ENCODE data around the gene CD300H. TPM values are rescaled to one million over a fixed set of nuclear protein-coding genes. Genes with fewer than 3 reads are reported as not detected.

Gene CD300H
- not detected for total RNA-seq
- polyA plus RNA-seq = not detected

- CTCF ChIA-PET (ENCODE audit: partially characterized antibody) = no interaction called here
- peaks cover 7% of the 10 kb centered on the region for H3K27me3 ChIP-seq (ENCODE audit: insufficient read depth, low read length)
- no peak within 1 kb of the TSS for H3K4me3 ChIP-seq (ENCODE audit: low read length in 2 of 2)
- no peak within 1 kb of the TSS for H3K27ac ChIP-seq (ENCODE audit: low read depth, low read length)
- Mint-ChIP-seq H3K36me3 (no peaks in the 10 kb centered on the region), H3K4me1 (peaks cover 0 to 3% (median 1%) of the 10 kb centered on the region in 4 donors), H3K27me3 (peaks cover 29 to 38% of the 10 kb centered on the region in 2 donors), H3K4me3 (no peak within 1 kb of the TSS), H3K9me3 (no peaks in the 10 kb centered on the region), H3K27ac (peak within 1 kb of the TSS in 1 of 7 donors; percentile 54)
- POLR2A ChIA-PET (ENCODE audit: partially characterized antibody) = no interaction called here
- no peak for DNase-seq
- no peaks in the 10 kb centered on the region for H3K4me1 ChIP-seq (ENCODE audit: insufficient read depth, low read length)
- H3K9me3 ChIP-seq (ENCODE audit: control insufficient read depth in 1 of 2, low read length in 2 of 2) = no peaks in the 10 kb centered on the region
- H3K36me3 ChIP-seq (ENCODE audit: insufficient read depth, low read length) = no peaks in the 10 kb centered on the region
- intact Hi-C loops (cut with micrococcal nuclease) = no loop called here
Observed at GRCh38 chr17:74567397-74567796, at the start of gene CD300H. Gene CD300H (minus strand): TSS chr17:74567509.

DNA sequence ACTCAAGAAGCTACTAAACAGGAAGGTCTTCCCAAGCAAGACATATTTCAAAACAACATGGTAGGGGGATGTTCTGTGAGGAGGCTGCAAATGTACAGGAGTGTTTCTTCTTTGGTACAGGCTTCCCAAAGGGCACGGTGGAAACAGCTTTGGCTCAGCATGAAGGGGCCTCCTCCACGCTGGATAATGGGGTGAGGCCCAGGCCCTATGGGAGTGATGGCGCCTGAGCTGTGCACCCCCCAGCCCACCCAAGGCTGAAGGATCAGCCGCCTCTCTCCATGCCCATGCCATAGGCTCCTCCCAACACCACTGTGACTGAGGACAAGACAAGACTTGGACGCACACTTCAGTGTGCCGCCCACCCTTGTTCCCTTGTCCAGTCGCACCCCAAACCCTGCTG, 49.4 kb upstream of the CD300H start:
- no peak for DNase-seq
- H3K4me1 ChIP-seq (ENCODE audit: insufficient read depth, low read length) = peaks cover 5% of the 10 kb centered on the region
- Mint-ChIP-seq H3K4me1 (peaks cover 0 to 4% (median 2%) of the 10 kb centered on the region in 4 donors), H3K36me3 (no peaks in the 10 kb centered on the region), H3K4me3 (no peak overlapping the region), H3K27me3 (peaks cover 20 to 36% of the 10 kb centered on the region in 2 donors), H3K27ac (peak overlapping the region in 1 of 7 donors; percentile 58), H3K9me3 (peaks cover 0 to 2% (median 0%) of the 10 kb centered on the region in 8 donors)
- H3K36me3 ChIP-seq (ENCODE audit: insufficient read depth, low read length) = no peaks in the 10 kb centered on the region
- H3K27me3 ChIP-seq (ENCODE audit: insufficient read depth, low read length) = no peaks in the 10 kb centered on the region
- intact Hi-C loops (cut with micrococcal nuclease) = no loop called here
- H3K4me3 ChIP-seq (ENCODE audit: low read length in 2 of 2) = no peak overlapping the region
- no peak overlapping the region for H3K27ac ChIP-seq (ENCODE audit: low read depth, low read length)
- no peaks in the 10 kb centered on the region for H3K9me3 ChIP-seq (ENCODE audit: control insufficient read depth in 1 of 2, low read length in 2 of 2)
- ChIA-PET POLR2A (ENCODE audit: partially characterized antibody) (no interaction called here), CTCF (ENCODE audit: partially characterized antibody) (no interaction called here)

DNA sequence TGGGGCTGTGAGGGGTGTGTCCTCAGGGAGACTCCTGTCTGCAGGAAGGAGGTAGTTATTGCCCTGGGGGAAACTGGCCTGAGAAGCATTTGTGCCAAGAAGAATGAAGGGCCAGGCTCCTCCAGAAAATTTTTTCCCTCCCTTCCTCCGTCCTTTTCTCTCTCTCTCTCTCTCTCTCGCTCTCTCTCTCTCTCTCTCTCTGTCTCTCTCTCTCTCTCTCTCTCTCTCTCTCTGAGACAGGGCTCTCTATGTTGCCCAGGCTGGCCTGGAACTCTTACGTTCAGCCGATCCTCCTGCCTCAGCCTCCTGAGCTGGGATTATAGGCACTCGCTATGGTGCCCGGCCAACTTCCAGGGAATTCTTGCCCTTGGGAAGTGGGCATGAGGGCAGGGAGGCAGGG, 44.7 kb upstream of the CD300H start:
- Mint-ChIP-seq H3K36me3 (no peaks in the 10 kb centered on the region), H3K27me3 (peaks cover 23 to 25% of the 10 kb centered on the region in 2 donors), H3K4me3 (no peak overlapping the region), H3K9me3 (peaks cover 0 to 4% (median 0%) of the 10 kb centered on the region in 8 donors), H3K4me1 (peaks cover 0 to 4% (median 1%) of the 10 kb centered on the region in 4 donors), H3K27ac (no peak overlapping the region)
- Histone ChIP-seq H3K4me3 (ENCODE audit: low read length in 2 of 2) (no peak overlapping the region), H3K27ac (ENCODE audit: low read depth, low read length) (no peak overlapping the region), H3K27me3 (ENCODE audit: insufficient read depth, low read length) (no peaks in the 10 kb centered on the region), H3K9me3 (ENCODE audit: control insufficient read depth in 1 of 2, low read length in 2 of 2) (no peaks in the 10 kb centered on the region), H3K36me3 (ENCODE audit: insufficient read depth, low read length) (no peaks in the 10 kb centered on the region), H3K4me1 (ENCODE audit: insufficient read depth, low read length) (peaks cover 5% of the 10 kb centered on the region)
- ChIA-PET POLR2A (ENCODE audit: partially characterized antibody) (interaction anchor here (0.7 kb wide), 1 partner anchor 83 kb away, joined by 3 read pairs; no protein-coding TSS in a partner anchor), CTCF (ENCODE audit: partially characterized antibody) (no interaction called here)
- intact Hi-C loops (cut with micrococcal nuclease) = no loop called here
- no peak for DNase-seq

DNA sequence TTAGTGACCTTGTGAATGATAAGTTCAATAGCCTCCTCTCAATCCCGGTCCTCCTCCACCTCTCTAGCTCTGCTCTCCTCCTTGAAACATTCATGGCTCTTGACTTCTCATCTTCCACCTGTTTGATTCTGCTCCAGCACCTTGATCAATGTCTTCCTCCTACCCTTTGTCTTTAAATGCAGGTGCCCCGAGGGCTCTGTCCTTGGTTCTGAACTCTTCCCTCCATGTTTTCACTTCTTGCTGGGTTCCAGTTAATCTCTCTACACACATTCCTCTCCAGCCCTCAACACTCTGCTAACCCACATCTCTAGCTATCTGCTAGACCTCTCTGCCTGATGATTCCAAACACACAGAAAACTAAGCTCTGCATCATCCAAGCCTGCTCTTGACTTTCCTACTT, 42.8 kb upstream of the CD300H start:
- Mint-ChIP-seq H3K27ac (no peak overlapping the region), H3K4me1 (peaks cover 0 to 4% (median 1%) of the 10 kb centered on the region in 4 donors), H3K4me3 (no peak overlapping the region), H3K9me3 (peaks cover 0 to 5% (median 0%) of the 10 kb centered on the region in 8 donors), H3K36me3 (no peaks in the 10 kb centered on the region), H3K27me3 (peaks cover 14 to 24% of the 10 kb centered on the region in 2 donors)
- H3K27me3 ChIP-seq (ENCODE audit: insufficient read depth, low read length) = no peaks in the 10 kb centered on the region
- no peak overlapping the region for H3K27ac ChIP-seq (ENCODE audit: low read depth, low read length)
- ChIA-PET CTCF (ENCODE audit: partially characterized antibody) (no interaction called here), POLR2A (ENCODE audit: partially characterized antibody) (no interaction called here)
- intact Hi-C loops (cut with micrococcal nuclease) = no loop called here
- H3K4me1 ChIP-seq (ENCODE audit: insufficient read depth, low read length) = peaks cover 5% of the 10 kb centered on the region
- no peaks in the 10 kb centered on the region for H3K36me3 ChIP-seq (ENCODE audit: insufficient read depth, low read length)
- H3K4me3 ChIP-seq (ENCODE audit: low read length in 2 of 2) = no peak overlapping the region
- H3K9me3 ChIP-seq (ENCODE audit: control insufficient read depth in 1 of 2, low read length in 2 of 2) = no peaks in the 10 kb centered on the region
- no peak for DNase-seq

GRCh38 chr17:74608511-74608910, 41.2 kb upstream of the CD300H start:
- no peak overlapping the region for H3K4me3 Mint-ChIP-seq
- ChIA-PET CTCF (ENCODE audit: partially characterized antibody) (no interaction called here), POLR2A (ENCODE audit: partially characterized antibody) (interaction anchor here (0.6 kb wide), 1 partner anchor 83 kb away, joined by 3 read pairs; no protein-coding TSS in a partner anchor)
- Histone ChIP-seq H3K4me3 (ENCODE audit: low read length in 2 of 2) (no peak overlapping the region), H3K9me3 (ENCODE audit: control insufficient read depth in 1 of 2, low read length in 2 of 2) (no peaks in the 10 kb centered on the region), H3K27ac (ENCODE audit: low read depth, low read length) (no peak overlapping the region), H3K27me3 (ENCODE audit: insufficient read depth, low read length) (no peaks in the 10 kb centered on the region), H3K36me3 (ENCODE audit: insufficient read depth, low read length) (no peaks in the 10 kb centered on the region), H3K4me1 (ENCODE audit: insufficient read depth, low read length) (peaks cover 5% of the 10 kb centered on the region)
- peaks cover 0 to 4% (median 0%) of the 10 kb centered on the region in 8 donors for H3K9me3 Mint-ChIP-seq
- no peak for DNase-seq
- H3K4me1 Mint-ChIP-seq = peaks cover 0 to 4% (median 1%) of the 10 kb centered on the region in 4 donors
- H3K27ac Mint-ChIP-seq = no peak overlapping the region
- H3K27me3 Mint-ChIP-seq = peaks cover 14 to 17% of the 10 kb centered on the region in 2 donors
- no peaks in the 10 kb centered on the region for H3K36me3 Mint-ChIP-seq
- intact Hi-C loops (cut with micrococcal nuclease) = no loop called here

- Mint-ChIP-seq H3K27ac (no peak overlapping the region), H3K36me3 (no peaks in the 10 kb centered on the region), H3K27me3 (peaks cover 14 to 20% of the 10 kb centered on the region in 2 donors), H3K9me3 (peaks cover 0 to 4% (median 0%) of the 10 kb centered on the region in 8 donors), H3K4me1 (peaks cover 0 to 5% (median 2%) of the 10 kb centered on the region in 4 donors), H3K4me3 (no peak overlapping the region)
- ChIA-PET POLR2A (ENCODE audit: partially characterized antibody) (no interaction called here), CTCF (ENCODE audit: partially characterized antibody) (no interaction called here)
- DNase-seq = no peak
- intact Hi-C loops (cut with micrococcal nuclease) = no loop called here
- H3K27ac ChIP-seq (ENCODE audit: low read depth, low read length) = no peak overlapping the region
- no peaks in the 10 kb centered on the region for H3K27me3 ChIP-seq (ENCODE audit: insufficient read depth, low read length)
- no peak overlapping the region for H3K4me3 ChIP-seq (ENCODE audit: low read length in 2 of 2)
- H3K4me1 ChIP-seq (ENCODE audit: insufficient read depth, low read length) = no peaks in the 10 kb centered on the region
- H3K9me3 ChIP-seq (ENCODE audit: control insufficient read depth in 1 of 2, low read length in 2 of 2) = no peaks in the 10 kb centered on the region
- no peaks in the 10 kb centered on the region for H3K36me3 ChIP-seq (ENCODE audit: insufficient read depth, low read length)
Observed at GRCh38 chr17:74607221-74607620, 39.9 kb upstream of the CD300H start.

DNA sequence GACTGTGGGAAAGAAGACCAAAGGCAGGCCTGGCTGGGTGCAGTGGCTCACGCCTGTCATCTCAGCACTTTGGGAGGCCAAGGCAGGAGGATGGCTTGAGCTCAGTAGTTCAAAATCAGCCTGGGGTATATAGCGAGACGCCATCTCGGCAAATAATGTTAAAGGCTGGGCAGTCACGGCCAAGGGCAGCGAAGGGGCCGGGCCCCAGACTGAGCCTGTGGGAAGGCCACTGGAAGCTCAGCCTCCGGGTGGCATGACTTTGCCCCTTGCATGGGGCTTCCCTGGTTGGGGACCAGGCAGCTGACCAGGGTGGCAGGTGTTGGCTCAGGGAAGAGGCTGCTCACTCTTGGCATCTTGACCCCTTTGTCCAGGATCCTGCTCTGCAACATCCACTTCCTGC, 38.7 kb upstream of the CD300H start:
- H3K9me3 Mint-ChIP-seq = peaks cover 0 to 4% (median 0%) of the 10 kb centered on the region in 8 donors
- no peak overlapping the region for H3K4me3 Mint-ChIP-seq
- CTCF ChIA-PET (ENCODE audit: partially characterized antibody) = no interaction called here

More for the DNA sequence above, 38.7 kb upstream of the CD300H start:
- Mint-ChIP-seq H3K27me3 (peaks cover 14 to 25% of the 10 kb centered on the region in 2 donors), H3K4me1 (peaks cover 0 to 5% (median 3%) of the 10 kb centered on the region in 4 donors), H3K27ac (no peak overlapping the region), H3K36me3 (no peaks in the 10 kb centered on the region)
- intact Hi-C loops (cut with micrococcal nuclease) = no loop called here
- POLR2A ChIA-PET (ENCODE audit: partially characterized antibody) = no interaction called here
- H3K27me3 ChIP-seq (ENCODE audit: insufficient read depth, low read length) = no peaks in the 10 kb centered on the region
- DNase-seq = no peak
- H3K36me3 ChIP-seq (ENCODE audit: insufficient read depth, low read length) = no peaks in the 10 kb centered on the region
- H3K4me3 ChIP-seq (ENCODE audit: low read length in 2 of 2) = no peak overlapping the region
- H3K27ac ChIP-seq (ENCODE audit: low read depth, low read length) = no peak overlapping the region
- H3K9me3 ChIP-seq (ENCODE audit: control insufficient read depth in 1 of 2, low read length in 2 of 2) = no peaks in the 10 kb centered on the region
- no peaks in the 10 kb centered on the region for H3K4me1 ChIP-seq (ENCODE audit: insufficient read depth, low read length)

All from CD4-positive, alpha-beta memory T cell (primary cell).